GM19372 (cell line): Measurements from ENCODE around the gene SPINT1.

Experiments
- ATAC-seq: cut with Tn5 transposase; IDR thresholded peaks from one replicate; pipeline ENCODE4 v1.9.1; 2021; ENCODE audit warnings: mild to moderate bottlenecking, low read depth, moderate library complexity; ENCODE audit not compliant: unreplicated experiment

SPINT1 gene

DNA sequence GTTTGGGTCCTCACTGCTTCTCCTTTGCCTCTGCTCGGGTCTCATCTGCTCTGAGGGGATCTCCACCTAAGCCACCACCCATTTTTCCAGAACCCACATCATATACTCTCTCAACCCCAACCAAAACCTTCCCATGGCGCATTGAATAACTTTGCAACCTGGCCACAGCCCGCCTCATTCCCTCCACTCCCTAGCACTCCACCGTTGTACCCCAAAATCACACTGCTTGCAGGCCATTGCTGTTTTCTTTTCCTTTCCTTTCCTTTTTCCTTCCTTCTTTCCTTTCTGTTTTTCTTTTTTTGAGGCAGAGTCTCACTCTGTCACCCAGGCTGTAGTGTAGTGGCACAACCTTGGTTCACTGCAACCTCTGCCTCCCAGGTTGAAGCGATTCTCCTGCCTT lies 47.3 kb downstream of the SPINT1 start:
- ATAC-seq: no peak

DNA sequence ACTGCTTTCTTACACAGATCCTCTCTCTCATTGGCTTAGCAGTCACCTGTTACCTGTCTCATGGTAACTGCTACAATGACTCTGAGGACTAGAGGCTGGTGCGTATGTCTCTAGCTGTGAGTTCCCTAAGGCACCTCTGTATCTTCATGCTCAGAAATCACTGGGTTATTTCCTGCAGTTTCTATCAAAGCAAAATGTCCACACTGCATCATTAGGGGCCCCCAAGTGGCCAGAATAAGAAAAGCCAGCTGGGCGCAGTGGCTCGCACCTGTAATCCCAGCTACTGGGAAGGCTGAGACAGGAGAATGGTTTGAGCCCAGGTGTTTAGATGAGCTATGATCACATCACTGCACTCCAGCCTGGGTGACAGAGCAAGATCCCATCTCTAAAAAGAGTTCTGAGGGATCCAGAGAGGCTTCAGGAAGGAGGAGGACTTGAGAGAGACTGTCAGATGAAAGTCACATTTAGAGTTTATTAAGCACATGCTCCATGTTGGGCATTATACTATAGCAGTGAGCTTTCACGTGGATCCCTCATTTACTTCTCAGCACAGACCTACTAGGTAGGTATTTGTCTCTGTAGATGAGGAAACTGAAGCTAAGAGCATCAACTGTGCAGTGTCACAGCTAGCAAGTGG lies 48.1 kb downstream of the SPINT1 start:
- ATAC-seq: no peak

DNA sequence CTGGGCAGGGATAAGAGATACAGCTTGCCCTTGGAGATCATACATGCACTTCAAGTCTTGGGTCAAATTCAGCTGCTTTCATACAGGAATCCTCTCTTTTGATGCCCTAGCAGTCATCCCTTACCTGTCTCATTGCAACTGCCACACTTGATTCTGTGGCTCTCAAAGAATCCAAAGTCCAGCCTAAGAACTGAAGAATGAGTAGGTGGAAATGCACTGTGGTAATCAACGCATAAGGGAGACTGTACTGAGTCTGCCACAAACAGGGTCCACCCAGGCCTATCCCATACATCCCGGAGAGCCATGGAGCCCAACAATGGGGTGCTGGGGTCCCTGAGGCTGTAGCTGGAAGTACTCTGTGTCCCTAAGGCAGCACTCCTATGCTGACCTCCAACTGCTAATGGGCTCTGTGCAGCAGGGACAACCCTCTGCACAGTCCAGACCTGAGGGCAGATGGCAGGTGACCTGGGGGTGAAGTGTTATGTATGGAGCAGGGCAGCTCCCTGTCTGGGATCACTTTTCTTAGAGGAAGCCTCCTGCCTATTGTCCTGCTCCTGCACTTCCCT lies 48.7 kb downstream of the SPINT1 start:
- ATAC-seq: no peak

DNA sequence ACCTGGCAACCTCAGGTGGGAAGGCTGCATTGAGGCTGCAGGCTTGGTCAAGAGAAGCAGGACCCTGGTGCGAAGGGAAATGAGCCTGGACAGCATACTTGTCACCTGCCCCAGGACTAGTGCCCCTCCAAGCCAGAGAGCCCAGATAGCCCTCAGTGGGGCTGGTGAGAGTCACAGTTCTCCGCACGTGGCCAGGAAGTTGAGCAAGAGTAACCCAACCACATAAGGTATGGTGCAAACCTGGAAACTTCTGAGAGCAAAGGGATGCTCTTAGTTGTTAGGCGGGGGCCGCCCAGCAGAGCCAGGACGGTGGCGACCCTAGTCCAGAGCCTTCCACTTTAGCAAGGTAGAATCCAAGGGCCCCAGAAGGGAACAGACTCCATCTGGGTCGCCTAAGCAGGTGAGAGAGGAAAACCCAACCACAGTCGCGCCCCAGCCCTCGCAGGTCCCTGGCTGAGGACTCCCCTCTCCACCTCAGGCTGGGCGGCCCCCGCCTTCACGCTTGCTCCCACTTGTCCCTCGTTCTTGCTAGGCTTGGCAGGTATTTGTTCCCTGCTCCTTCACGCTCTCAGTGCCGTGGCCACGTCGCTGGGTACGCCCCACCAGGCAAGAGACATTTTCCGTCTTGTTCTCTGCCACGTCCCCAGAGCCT lies 49.3 kb downstream of the SPINT1 start:
- no peak for ATAC-seq

DNA sequence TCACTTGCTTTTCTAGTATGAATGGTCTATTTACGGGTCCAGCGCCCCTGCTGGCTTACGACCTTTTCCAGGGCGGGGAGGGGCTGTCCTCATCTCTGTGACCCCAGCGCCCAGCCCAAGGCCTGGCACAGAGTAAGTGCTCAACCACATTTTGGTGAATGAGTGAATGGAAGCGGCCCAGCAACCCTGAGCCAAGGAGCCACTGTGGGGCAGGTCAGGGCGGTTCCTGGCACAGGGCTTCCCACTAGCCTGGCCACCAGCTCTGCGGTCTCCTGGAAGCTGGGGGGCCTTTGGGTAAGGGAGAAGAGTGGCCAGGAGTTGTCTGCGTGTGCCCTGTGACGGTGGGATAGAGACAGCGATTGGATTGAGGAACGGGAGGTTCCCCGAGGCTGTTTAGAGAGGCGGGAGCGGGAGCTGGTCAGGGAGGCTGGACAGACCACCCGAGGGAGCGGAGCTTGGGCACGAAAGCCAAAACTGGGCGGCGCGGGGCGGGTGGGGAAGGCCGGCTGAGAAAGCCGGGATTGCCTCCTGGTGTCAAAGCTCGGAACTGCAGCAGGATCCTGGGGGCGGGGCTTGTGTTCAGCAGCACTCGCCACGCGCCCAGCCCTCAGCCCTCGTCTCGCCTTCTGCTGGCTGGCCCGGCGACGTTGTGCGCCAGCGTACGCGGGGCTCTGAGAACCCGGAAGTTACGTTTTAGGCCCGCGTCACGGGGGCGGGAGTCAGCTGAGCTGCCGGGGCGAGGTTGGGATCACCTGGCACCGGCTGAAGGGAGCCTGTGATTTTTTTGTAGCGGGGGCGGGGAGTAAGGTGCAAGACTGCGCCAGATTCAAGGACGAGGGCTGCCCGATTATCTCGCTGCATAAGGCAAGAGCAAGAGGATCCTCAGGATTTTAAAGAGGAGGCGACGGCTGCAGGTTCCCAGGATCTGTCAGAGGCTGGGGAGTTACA lies 50.2 kb downstream of the SPINT1 start, which contains the start of gene VPS18:
VPS18 (plus strand) TSS at position 718 of the 948 bp plus-strand sequence. CDS start 319 bp downstream, outside the sequence.
- ATAC-seq: peak; percentile 89

DNA sequence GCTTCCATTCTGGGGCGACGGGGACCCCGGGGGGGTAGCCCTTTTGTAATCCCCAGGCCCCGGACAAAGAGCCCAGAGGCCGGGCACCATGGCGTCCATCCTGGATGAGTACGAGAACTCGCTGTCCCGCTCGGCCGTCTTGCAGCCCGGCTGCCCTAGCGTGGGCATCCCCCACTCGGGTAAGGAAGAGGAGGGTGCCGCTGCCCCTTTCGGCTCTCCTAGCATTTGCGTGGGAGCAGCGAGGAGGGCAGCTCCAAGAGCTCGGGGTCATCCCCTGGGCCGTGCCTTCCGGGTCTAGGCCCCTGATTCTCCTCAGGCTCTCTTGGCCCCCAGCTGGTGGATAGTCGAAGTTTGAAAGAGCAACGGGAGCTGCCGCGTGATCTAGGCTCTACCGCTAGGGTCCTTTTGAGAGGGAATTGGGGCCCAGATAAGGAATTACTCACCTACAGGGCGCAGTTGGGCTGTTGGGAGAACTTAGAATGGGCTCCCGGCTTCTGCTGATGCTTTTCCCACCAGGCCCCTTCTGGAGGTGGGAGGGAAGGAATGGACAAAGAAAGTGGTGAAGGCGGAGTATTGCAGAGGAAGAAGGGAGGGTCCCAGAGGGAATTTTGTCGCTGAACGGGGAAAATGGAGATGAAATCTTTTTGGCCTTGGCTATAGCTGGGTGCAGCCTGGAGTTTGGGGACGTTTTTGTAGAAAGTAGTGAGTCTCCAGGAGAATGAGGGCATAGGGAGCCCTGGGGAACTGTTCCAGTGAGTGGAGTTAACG lies 51.0 kb downstream of the SPINT1 start:
- peak; percentile 35 for ATAC-seq

DNA sequence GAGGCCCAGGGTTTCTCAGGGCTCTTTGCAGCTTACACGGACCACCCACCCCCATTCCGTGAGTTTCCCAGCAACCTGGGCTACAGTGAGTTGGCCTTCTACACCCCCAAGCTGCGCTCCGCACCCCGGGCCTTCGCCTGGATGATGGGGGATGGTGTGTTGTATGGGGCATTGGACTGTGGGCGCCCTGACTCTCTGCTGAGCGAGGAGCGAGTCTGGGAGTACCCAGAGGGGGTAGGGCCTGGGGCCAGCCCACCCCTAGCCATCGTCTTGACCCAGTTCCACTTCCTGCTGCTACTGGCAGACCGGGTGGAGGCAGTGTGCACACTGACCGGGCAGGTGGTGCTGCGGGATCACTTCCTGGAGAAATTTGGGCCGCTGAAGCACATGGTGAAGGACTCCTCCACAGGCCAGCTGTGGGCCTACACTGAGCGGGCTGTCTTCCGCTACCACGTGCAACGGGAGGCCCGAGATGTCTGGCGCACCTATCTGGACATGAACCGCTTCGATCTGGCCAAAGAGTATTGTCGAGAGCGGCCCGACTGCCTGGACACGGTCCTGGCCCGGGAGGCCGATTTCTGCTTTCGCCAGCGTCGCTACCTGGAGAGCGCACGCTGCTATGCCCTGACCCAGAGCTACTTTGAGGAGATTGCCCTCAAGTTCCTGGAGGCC lies 55.8 kb downstream of the SPINT1 start:
- ATAC-seq: no peak

DNA sequence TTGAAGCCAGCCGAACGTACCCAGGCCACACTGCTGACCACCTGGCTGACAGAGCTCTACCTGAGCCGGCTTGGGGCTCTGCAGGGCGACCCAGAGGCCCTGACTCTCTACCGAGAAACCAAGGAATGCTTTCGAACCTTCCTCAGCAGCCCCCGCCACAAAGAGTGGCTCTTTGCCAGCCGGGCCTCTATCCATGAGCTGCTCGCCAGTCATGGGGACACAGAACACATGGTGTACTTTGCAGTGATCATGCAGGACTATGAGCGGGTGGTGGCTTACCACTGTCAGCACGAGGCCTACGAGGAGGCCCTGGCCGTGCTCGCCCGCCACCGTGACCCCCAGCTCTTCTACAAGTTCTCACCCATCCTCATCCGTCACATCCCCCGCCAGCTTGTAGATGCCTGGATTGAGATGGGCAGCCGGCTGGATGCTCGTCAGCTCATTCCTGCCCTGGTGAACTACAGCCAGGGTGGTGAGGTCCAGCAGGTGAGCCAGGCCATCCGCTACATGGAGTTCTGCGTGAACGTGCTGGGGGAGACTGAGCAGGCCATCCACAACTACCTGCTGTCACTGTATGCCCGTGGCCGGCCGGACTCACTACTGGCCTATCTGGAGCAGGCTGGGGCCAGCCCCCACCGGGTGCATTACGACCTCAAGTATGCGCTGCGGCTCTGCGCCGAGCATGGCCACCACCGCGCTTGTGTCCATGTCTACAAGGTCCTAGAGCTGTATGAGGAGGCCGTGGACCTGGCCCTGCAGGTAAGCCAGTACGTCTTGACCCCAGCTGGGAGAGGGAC lies 56.6 kb downstream of the SPINT1 start:
- no peak for ATAC-seq

DNA sequence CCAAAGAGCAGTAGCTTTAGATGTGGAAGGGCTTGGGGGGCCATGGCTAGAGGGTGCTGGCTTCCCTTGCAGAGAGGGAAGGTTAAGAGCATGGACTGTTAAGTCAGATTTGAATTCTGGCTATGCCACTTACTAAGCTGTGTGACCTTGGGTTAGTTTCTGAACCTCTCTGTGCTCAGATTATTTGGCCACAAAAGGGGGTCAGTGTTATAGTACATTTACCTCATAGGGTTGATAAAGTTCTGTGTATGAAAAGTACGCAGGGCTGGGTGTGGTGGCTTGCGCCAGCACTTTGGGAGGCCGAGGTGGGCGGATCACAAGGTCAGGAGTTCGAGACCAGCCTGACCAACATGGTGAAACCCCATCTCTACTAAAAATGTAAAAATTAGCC lies 57.2 kb downstream of the SPINT1 start:
- ATAC-seq: no peak

DNA sequence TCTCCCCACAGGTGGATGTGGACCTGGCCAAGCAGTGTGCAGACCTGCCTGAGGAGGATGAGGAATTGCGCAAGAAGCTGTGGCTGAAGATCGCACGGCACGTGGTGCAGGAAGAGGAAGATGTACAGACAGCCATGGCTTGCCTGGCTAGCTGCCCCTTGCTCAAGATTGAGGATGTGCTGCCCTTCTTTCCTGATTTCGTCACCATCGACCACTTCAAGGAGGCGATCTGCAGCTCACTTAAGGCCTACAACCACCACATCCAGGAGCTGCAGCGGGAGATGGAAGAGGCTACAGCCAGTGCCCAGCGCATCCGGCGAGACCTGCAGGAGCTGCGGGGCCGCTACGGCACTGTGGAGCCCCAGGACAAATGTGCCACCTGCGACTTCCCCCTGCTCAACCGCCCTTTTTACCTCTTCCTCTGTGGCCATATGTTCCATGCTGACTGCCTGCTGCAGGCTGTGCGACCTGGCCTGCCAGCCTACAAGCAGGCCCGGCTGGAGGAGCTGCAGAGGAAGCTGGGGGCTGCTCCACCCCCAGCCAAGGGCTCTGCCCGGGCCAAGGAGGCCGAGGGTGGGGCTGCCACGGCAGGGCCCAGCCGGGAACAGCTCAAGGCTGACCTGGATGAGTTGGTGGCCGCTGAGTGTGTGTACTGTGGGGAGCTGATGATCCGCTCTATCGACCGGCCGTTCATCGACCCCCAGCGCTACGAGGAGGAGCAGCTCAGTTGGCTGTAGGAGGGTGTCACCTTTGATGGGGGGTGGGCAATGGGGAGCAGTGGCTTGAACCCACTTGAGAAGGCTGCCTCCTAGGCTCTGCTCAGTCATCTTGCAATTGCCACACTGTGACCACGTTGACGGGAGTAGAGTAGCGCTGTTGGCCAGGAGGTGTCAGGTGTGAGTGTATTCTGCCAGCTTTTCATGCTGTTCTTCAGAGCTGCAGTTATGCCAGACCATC lies 59.0 kb downstream of the SPINT1 start:
- ATAC-seq: no peak

DNA sequence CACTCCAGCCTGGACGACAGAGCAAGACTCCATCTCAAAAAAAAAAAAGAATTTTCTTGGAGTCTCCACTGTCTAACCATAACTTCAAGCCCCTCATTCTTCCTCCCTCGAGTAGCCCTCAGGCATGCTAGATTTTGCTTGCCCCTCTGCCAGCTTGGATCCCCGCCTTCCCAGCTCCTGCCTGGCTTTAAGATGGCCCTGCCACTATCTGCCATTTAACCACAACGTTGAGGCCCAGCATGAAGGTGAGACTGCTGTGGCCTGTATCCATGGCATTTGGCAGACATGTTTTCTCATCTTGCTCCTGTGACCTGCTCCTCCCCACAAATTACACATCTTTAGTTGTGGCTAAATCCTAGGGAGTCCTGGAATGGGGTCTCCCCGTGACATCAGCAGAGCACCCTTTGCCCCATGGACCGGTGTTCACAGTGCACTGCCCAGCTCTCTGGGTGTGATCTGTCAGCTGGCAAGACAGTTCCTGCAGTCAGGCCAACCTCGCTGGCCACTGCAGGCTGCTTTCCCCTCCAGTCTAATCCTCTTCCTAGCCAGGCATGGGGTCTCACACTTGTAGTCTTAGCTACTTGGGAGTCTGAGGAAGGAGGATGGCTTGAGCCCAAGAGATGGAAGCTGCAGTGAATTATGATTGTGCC lies 60.8 kb downstream of the SPINT1 start:
- ATAC-seq: no peak

DNA sequence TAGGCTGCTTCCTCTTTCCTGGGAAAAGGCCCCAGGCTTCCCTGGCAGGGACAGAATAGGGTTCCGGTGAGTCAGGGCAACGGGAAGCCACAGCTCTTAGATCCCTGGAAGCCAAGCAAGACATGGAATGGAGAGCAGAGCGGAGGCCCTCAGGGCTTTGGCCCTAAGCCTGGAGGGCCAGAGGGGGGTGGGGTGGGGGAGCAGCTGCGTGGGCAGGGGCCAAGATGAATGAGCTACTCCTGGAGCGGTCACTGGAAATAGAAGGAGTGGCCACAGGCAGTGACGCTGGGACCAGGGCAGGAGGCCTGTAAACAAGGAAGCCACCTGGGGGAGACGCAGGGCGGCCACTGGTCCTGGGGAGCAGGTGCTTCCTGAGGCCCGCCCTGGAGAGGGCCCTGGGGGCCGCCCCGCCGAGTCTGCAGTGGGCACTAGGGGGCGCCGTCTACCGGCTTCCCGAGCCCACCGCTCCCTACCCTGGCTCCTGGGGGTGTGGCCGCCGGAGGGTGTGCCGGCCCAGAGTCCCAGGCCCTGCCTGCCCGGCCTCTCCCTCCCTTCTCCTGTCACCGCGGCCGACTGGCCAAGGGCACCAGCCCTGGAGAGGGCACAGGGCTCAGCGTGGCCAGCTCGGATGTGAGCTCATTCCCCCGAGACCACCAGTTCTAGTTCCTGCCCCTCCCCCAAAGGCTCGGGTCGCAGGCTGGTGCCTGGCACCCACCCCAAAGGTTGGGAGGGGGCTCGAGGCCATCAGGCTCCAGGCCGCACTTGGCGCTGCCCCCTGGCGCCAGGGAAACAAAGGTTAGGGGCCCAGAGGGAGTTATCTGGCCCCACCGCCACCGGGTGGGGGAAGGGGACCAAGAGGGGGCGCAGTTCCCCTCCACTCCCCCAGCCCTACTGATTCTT lies 62.5 kb downstream of the SPINT1 start:
- ATAC-seq: peak; percentile 75

DNA sequence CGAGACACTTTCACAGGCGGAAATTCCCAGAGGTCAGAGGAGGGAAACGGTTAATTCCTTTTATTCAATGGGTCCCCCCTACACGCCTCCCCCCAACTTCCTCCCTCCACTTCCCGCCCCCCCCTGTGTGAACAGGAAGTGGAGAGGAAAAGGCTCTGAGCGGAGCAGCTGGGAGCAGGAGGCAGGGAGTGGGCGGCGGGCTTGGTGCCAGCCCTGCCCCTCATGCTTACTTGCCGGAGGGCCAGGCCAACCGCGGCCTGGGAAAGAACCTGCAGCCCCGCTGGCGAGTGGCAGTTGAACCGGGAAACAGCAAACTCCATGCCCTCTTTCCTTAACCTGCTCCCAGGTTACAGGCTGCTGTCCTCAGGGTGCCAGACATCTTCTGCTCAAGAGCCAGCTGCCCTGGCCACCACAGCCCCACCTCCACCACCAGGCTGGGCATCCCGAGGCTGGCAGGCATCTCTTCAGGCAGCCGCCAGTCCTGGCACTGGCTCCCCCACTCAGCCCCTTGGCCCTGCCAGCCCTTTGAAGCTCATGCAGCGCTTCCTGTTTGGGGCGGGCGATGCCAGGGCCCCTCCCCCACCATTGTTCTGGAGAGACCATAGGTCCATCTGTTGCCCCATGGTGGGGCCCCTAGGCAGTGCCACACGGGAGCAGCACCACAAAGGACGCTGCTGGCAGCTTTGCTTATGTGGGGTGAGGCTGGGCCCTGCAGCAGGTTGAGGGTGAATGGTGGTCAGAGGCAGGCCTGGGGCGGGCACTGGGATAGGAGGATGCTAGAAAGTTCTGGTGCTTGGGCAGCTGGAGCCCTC lies 63.3 kb downstream of the SPINT1 start:
- ATAC-seq: no peak
